Sigmoid colon (tissue), 7 donors: Measurements from ENCODE around the gene ZBTB7C. TPM values are rescaled to one million over a fixed set of nuclear protein-coding genes. Genes with fewer than 3 reads are reported as not detected.

Experiments used
- DNase-seq: peaks from one replicate; pipeline ENCODE4 v3.0.0-alpha.2; 2019
- H3K27ac ChIP-seq, 4 donors: fragments of 200-600 bp; sonication (generic); one replicate each; pipeline ENCODE4 v1.5.1; 2016 to 2019; ENCODE audit warnings: mild to moderate bottlenecking in 1 of 4
- H3K27me3 ChIP-seq, 3 donors: fragments of 200-600 bp; sonication (generic); one replicate each; pipeline ENCODE4 v1.5.1; 2019; ENCODE audit warnings: mild to moderate bottlenecking in 1 of 3
- H3K36me3 ChIP-seq, 4 donors: fragments of 200-600 bp; sonication (generic); one replicate each; pipeline ENCODE4 v1.5.1; 2016 to 2019
- H3K4me1 ChIP-seq, 4 donors: fragments of 200-600 bp; sonication (generic); one replicate each; pipeline ENCODE4 v1.5.1; 2017 to 2019
- H3K4me3 ChIP-seq, 4 donors: fragments of 200-600 bp; sonication (generic); one replicate each; pipeline ENCODE4 v1.5.1; 2017 to 2019; ENCODE audit warnings: mild to moderate bottlenecking in 2 of 4, moderate library complexity in 1 of 4
- H3K9me3 ChIP-seq, 4 donors: fragments of 200-600 bp in 3 of 4; sonication (generic) in 3 of 4; one replicate each; pipeline versions ENCODE4 v1.5.1 to v1.6.1; 2013 to 2019
- CTCF ChIP-seq, 4 experiments: fragments of 450-650 bp in 3 of 4; fragments of 200-600 bp in 1 of 4; IDR thresholded peaks; one replicate each; pipeline ENCODE4 v1.5.1; 2016 to 2019; ENCODE audit warnings: antibody characterized with exemption in 4 of 4, mild to moderate bottlenecking in 3 of 4, moderate library complexity in 2 of 4
- EP300 ChIP-seq, 4 donors: sonication (generic); formaldehyde crosslinking; IDR thresholded peaks; one replicate each; pipeline ENCODE4 v1.6.1; 2017; ENCODE audit warnings: antibody characterized with exemption in 4 of 4
- POLR2A ChIP-seq, 2 donors: fragments of 450-650 bp; IDR thresholded peaks; one replicate each; pipeline ENCODE4 v1.6.1; 2016; ENCODE audit warnings: antibody characterized with exemption in 2 of 2, mild to moderate bottlenecking in 2 of 2, moderate library complexity in 2 of 2
- POLR2AphosphoS5 ChIP-seq, 4 donors: sonication (generic); formaldehyde crosslinking; IDR thresholded peaks; one replicate each; pipeline ENCODE4 v1.6.1; 2017; ENCODE audit warnings: antibody characterized with exemption in 4 of 4
- WGBS, 2 donors: extraction: QIAGEN DNeasy Blood & Tissue Kit; methylation state at CpG; one replicate each; pipeline ENCODE4 v1.1.7; 2013; 5-methylcytosine and 5-hydroxymethylcytosine counted together
- intact Hi-C: fragments of 100-400 bp; cut with DNase I; formaldehyde crosslinking; loops from one replicate; pipeline ENCODE4 v1.15.1; 2023
- polyA plus RNA-seq, 3 donors: library from polyadenylated mRNA; stranded (reverse); fragments of 200-250 nt; gene quantifications; one replicate each; pipeline ENCODE4 v1.2.3, GENCODE V29; 2013
- total RNA-seq, 4 donors: library from RNA; depleted of rRNA; stranded (reverse); fragments of >200 nt; gene quantifications; one replicate each; pipeline ENCODE4 v1.1.0, GENCODE V29; 2016
- donor health status: healthy with polysubstance abuse.
- donor health status: Bipolar disorder and iron deficiency.
- donor health status: healthy.

ZBTB7C gene
- total and polyA plus RNA-seq, 7 donors: 0.41 to 18.6 (median 1.7) TPM

GRCh38 chr18:48359626-48360025 is 49.6 kb downstream of the ZBTB7C start:
- intact Hi-C loops: no loop called here
- Histone ChIP-seq H3K4me1 (no peaks in the 10 kb centered on the region), H3K27me3 (no peaks in the 10 kb centered on the region), H3K9me3 (no peaks in the 10 kb centered on the region), H3K36me3 (no peaks in the 10 kb centered on the region), H3K27ac (no peak overlapping the region), H3K4me3 (no peak overlapping the region)
- DNase-seq: peak; percentile 12
- WGBS, 2 donors: 84 to 88% methylated on average over 3 of the region's 3 CpGs
- TF ChIP-seq EP300 (IDR thresholded peaks at IDR 0.05) (no peak), POLR2AphosphoS5 (IDR thresholded peaks at IDR 0.05) (no peak), CTCF (IDR thresholded peaks at IDR 0.05) (no peak), POLR2A (IDR thresholded peaks at IDR 0.05) (no peak)

- Histone ChIP-seq H3K36me3 (no peaks in the 10 kb centered on the region), H3K27ac (no peak overlapping the region), H3K4me3 (no peak overlapping the region), H3K9me3 (no peaks in the 10 kb centered on the region), H3K27me3 (no peaks in the 10 kb centered on the region), H3K4me1 (no peaks in the 10 kb centered on the region)
- TF ChIP-seq POLR2A (IDR thresholded peaks at IDR 0.05) (no peak), EP300 (IDR thresholded peaks at IDR 0.05) (no peak), CTCF (IDR thresholded peaks at IDR 0.05) (no peak), POLR2AphosphoS5 (IDR thresholded peaks at IDR 0.05) (no peak)
- DNase-seq: peak; percentile 12
- intact Hi-C loops: no loop called here
- WGBS, 2 donors: 86 to 91% methylated on average over 3 of the region's 3 CpGs
These were observed 50.3 kb downstream of the ZBTB7C start for GRCh38 chr18:48358868-48359267.

- TF ChIP-seq POLR2A (IDR thresholded peaks at IDR 0.05) (no peak), POLR2AphosphoS5 (IDR thresholded peaks at IDR 0.05) (no peak), CTCF (IDR thresholded peaks at IDR 0.05) (no peak), EP300 (IDR thresholded peaks at IDR 0.05) (no peak)
- Histone ChIP-seq H3K4me3 (no peak overlapping the region), H3K4me1 (no peaks in the 10 kb centered on the region), H3K36me3 (no peaks in the 10 kb centered on the region), H3K27me3 (no peaks in the 10 kb centered on the region), H3K27ac (no peak overlapping the region), H3K9me3 (no peaks in the 10 kb centered on the region)
- intact Hi-C loops: no loop called here
- WGBS, 2 donors: 25 to 48% methylated on average over 11 of the region's 11 CpGs
- peak; percentile 29 for DNase-seq
These were observed 52.1 kb downstream of the ZBTB7C start for GRCh38 chr18:48356909-48357631.

GRCh38 chr18:48356151-48356745 is 52.9 kb downstream of the ZBTB7C start:
- no peaks in the 10 kb centered on the region for H3K36me3 ChIP-seq
- no peaks in the 10 kb centered on the region for H3K9me3 ChIP-seq
- H3K27ac ChIP-seq: no peak overlapping the region
- intact Hi-C loops: no loop called here
- 87 to 92% methylated on average over 7 of the region's 7 CpGs for WGBS, 2 donors
- H3K4me1 ChIP-seq: no peaks in the 10 kb centered on the region
- H3K27me3 ChIP-seq: no peaks in the 10 kb centered on the region
- TF ChIP-seq CTCF (IDR thresholded peaks at IDR 0.05) (no peak), POLR2AphosphoS5 (IDR thresholded peaks at IDR 0.05) (no peak), EP300 (IDR thresholded peaks at IDR 0.05) (no peak), POLR2A (IDR thresholded peaks at IDR 0.05) (no peak)
- H3K4me3 ChIP-seq: no peak overlapping the region
- DNase-seq: peak; percentile 52
